DOHH2 (cell line): ENCODE results near the gene GPRIN3.

Experiments used
- H3F3A ChIP-seq: fragments of 200-600 bp; sonication (generic), shearing (Covaris generic); 2 replicates; pipeline ENCODE4 v1.6.0; 2016; ENCODE audit warnings: antibody characterized with exemption, mild to moderate bottlenecking; ENCODE audit not compliant: control insufficient read depth, insufficient read depth
- H3K27ac ChIP-seq: fragments of 200-600 bp; sonication (generic); 2 replicates; pipeline ENCODE4 v1.5.1; 2014; ENCODE audit warnings: low read depth, mild to moderate bottlenecking, low read length, moderate library complexity
- H3K27me3 ChIP-seq: fragments of 200-600 bp; sonication (generic); 2 replicates; pipeline ENCODE4 v1.6.1; 2014; ENCODE audit warnings: mild to moderate bottlenecking, low read length, mixed read lengths; ENCODE audit not compliant: control insufficient read depth
- H3K36me3 ChIP-seq: fragments of 200-600 bp; sonication (generic); 2 replicates; pipeline ENCODE4 v1.6.1; 2014; ENCODE audit warnings: mild to moderate bottlenecking, low read length, moderate library complexity, mixed read lengths; ENCODE audit not compliant: control insufficient read depth
- H3K4me1 ChIP-seq: fragments of 200-600 bp; sonication (generic); 2 replicates; pipeline ENCODE4 v1.6.1; 2014; ENCODE audit warnings: mild to moderate bottlenecking, low read length, mixed read lengths; ENCODE audit not compliant: control insufficient read depth
- H3K4me2 ChIP-seq: fragments of 200-600 bp; sonication (generic); 2 replicates; pipeline ENCODE4 v1.6.0; 2014; ENCODE audit warnings: mild to moderate bottlenecking, low read length, moderate library complexity
- H3K4me3 ChIP-seq: fragments of 200-600 bp; sonication (generic); 2 replicates; pipeline ENCODE4 v1.5.1; 2014; ENCODE audit warnings: mild to moderate bottlenecking, low read length, mixed read lengths
- H3K79me2 ChIP-seq: fragments of 200-600 bp; sonication (generic); 2 replicates; pipeline ENCODE4 v1.6.1; 2014; ENCODE audit warnings: mild to moderate bottlenecking, low read length, mixed read lengths; ENCODE audit not compliant: control insufficient read depth
- H3K9me2 ChIP-seq: fragments of 200-600 bp; sonication (generic); replicated peaks from 2 replicates; pipeline ENCODE4 v1.6.1; 2014; ENCODE audit warnings: mild to moderate bottlenecking, low read length, mixed read lengths; ENCODE audit not compliant: control insufficient read depth
- H3K9me3 ChIP-seq: fragments of 200-600 bp; sonication (generic); 2 replicates; pipeline ENCODE4 v1.6.1; 2014; ENCODE audit warnings: antibody characterized with exemption, low read length, mixed read lengths; ENCODE audit not compliant: control insufficient read depth, insufficient read depth
- H4K20me1 ChIP-seq: fragments of 200-600 bp; sonication (generic); 2 replicates; pipeline ENCODE4 v1.6.0; 2014; ENCODE audit warnings: low read depth, mild to moderate bottlenecking, antibody characterized with exemption, low read length, moderate library complexity; ENCODE audit not compliant: control insufficient read depth, insufficient read depth
- EZH2phosphoT487 ChIP-seq: fragments of 200-600 bp; sonication (generic); IDR thresholded peaks from 2 replicates; pipeline ENCODE4 v1.6.1; 2017; ENCODE audit warnings: borderline replicate concordance, mild to moderate bottlenecking, antibody characterized with exemption, low read length, moderate library complexity, mixed read lengths
- TF ChIP-seq, protein P1 (sequence below): fragments of 200-600 bp; sonication (generic); IDR thresholded peaks from one replicate; pipeline ENCODE4 v1.5.1; 2014; ENCODE audit warnings: antibody characterized with exemption, mild to moderate bottlenecking, low read depth, low read length; ENCODE audit not compliant: poor library complexity, severe bottlenecking

The GPRIN3 gene

GRCh38 chr4:89217604-89218003 lies 90.0 kb downstream of the GPRIN3 start:
- H3K4me1 ChIP-seq: peaks cover 6% of the 10 kb centered on the region; the same call in 1 of the 2 replicates
- TF ChIP-seq EZH2phosphoT487: no peak
- TF ChIP-seq, protein P1, sequence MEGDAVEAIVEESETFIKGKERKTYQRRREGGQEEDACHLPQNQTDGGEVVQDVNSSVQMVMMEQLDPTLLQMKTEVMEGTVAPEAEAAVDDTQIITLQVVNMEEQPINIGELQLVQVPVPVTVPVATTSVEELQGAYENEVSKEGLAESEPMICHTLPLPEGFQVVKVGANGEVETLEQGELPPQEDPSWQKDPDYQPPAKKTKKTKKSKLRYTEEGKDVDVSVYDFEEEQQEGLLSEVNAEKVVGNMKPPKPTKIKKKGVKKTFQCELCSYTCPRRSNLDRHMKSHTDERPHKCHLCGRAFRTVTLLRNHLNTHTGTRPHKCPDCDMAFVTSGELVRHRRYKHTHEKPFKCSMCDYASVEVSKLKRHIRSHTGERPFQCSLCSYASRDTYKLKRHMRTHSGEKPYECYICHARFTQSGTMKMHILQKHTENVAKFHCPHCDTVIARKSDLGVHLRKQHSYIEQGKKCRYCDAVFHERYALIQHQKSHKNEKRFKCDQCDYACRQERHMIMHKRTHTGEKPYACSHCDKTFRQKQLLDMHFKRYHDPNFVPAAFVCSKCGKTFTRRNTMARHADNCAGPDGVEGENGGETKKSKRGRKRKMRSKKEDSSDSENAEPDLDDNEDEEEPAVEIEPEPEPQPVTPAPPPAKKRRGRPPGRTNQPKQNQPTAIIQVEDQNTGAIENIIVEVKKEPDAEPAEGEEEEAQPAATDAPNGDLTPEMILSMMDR: no peak
- H3F3A ChIP-seq: no peaks in the 10 kb centered on the region
- no peaks in the 10 kb centered on the region for H3K9me2 ChIP-seq
- H3K27me3 ChIP-seq: no peaks in the 10 kb centered on the region
- H3K4me3 ChIP-seq: no peak overlapping the region
- no peak overlapping the region for H3K27ac ChIP-seq
- no peaks in the 10 kb centered on the region for H3K79me2 ChIP-seq
- H3K4me2 ChIP-seq: no peak overlapping the region
- no peaks in the 10 kb centered on the region for H3K9me3 ChIP-seq
- H3K36me3 ChIP-seq: no peaks in the 10 kb centered on the region
- H4K20me1 ChIP-seq: no peaks in the 10 kb centered on the region

DNA sequence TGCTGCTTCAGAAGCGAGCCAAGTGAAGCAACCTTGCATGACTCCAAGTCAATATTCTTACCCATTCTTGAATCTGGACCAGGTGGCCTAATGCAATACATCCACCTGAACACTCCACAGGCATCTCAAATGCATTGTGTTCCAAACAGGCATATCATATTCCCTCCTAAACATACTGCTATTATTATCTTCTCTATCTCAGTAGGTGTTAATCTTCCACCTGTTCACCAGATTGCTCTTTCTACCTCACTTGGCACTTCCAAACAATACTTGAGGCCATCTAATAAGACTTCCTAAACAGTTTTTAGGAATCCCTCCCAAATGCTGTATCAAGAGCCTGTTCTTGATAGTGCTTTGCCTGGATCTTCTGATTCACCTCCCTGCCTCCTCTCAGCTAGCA lies 90.7 kb downstream of the GPRIN3 start:
- no peaks in the 10 kb centered on the region for H3K27me3 ChIP-seq
- H3K9me2 ChIP-seq: no peaks in the 10 kb centered on the region
- peaks cover 6% of the 10 kb centered on the region; the same call in 1 of the 2 replicates for H3K4me1 ChIP-seq
- H3K27ac ChIP-seq: no peak overlapping the region
- H3K4me3 ChIP-seq: no peak overlapping the region
- H3K9me3 ChIP-seq: no peaks in the 10 kb centered on the region
- TF ChIP-seq, protein P1: no peak
- no peak for TF ChIP-seq EZH2phosphoT487
- H3K36me3 ChIP-seq: no peaks in the 10 kb centered on the region
- H3K79me2 ChIP-seq: no peaks in the 10 kb centered on the region
- no peaks in the 10 kb centered on the region for H3F3A ChIP-seq
- H3K4me2 ChIP-seq: no peak overlapping the region
- H4K20me1 ChIP-seq: no peaks in the 10 kb centered on the region

- Histone ChIP-seq H4K20me1 (no peaks in the 10 kb centered on the region), H3K4me3 (no peak overlapping the region), H3K4me2 (no peak overlapping the region), H3K79me2 (no peaks in the 10 kb centered on the region), H3F3A (no peaks in the 10 kb centered on the region), H3K9me3 (no peaks in the 10 kb centered on the region), H3K27me3 (no peaks in the 10 kb centered on the region), H3K36me3 (no peaks in the 10 kb centered on the region), H3K27ac (no peak overlapping the region), H3K4me1 (peaks cover 6% of the 10 kb centered on the region; the same call in 1 of the 2 replicates), H3K9me2 (no peaks in the 10 kb centered on the region)
- TF ChIP-seq, protein P1: no peak
- TF ChIP-seq EZH2phosphoT487: no peak
These were observed 91.2 kb downstream of the GPRIN3 start for GRCh38 chr4:89216422-89216821.

DNA sequence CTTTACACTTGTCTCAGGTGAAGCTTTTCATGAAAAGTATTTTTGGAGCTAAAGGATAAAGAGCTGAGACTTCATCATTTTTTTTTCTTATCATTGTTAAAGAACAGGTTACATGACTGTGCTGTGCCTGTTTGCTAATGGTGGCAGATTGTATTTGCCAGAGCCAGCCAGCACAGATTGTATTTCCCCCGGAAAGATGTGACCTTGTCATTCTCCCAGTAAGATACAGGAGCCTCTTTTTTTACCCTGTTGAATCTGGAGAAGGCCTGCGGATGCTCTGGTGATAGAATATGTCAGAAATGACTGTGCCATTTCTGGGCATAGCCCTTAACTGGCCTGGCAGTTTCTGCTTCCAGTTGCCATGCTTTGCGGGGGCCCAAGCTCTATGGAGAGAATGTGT lies 91.9 kb downstream of the GPRIN3 start:
- no peak overlapping the region for H3K4me3 ChIP-seq
- H4K20me1 ChIP-seq: no peaks in the 10 kb centered on the region
- H3K27ac ChIP-seq: no peak overlapping the region
- no peaks in the 10 kb centered on the region for H3K79me2 ChIP-seq
- TF ChIP-seq, protein P1: no peak
- no peak for TF ChIP-seq EZH2phosphoT487
- no peak overlapping the region for H3K4me2 ChIP-seq
- no peaks in the 10 kb centered on the region for H3K36me3 ChIP-seq
- no peaks in the 10 kb centered on the region for H3K27me3 ChIP-seq
- H3K4me1 ChIP-seq: peaks cover 6% of the 10 kb centered on the region; the same call in 1 of the 2 replicates
- H3K9me2 ChIP-seq: no peaks in the 10 kb centered on the region
- H3K9me3 ChIP-seq: no peaks in the 10 kb centered on the region
- no peaks in the 10 kb centered on the region for H3F3A ChIP-seq
